HG02852 (cell line): Measurements from ENCODE around the gene PTCD1.

Experiments used
- ATAC-seq: cut with Tn5 transposase; IDR thresholded peaks from one replicate; pipeline ENCODE4 v1.9.1; 2021; ENCODE audit warnings: mild to moderate bottlenecking, moderate library complexity; ENCODE audit not compliant: unreplicated experiment

PTCD1 gene

DNA sequence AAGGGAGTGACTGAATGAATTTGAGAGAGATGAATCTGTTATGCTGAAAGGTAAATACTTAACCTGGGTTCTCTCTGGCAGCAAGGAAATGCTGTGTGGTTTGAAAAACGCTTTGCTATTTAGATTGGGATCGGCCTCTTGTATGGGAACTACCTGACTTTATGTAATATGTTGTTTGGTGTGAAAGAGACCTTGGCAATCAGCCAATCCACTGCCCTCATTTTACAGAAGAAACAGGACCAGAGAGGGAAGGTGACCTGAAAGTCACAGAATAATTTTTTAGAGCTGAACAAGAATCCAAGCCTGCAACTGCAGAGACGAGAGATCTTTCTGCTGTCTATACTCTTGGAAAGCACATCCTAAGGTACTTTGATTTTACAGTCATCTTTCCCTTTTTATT, 28.8 kb downstream of the PTCD1 start:
- no peak for ATAC-seq

DNA sequence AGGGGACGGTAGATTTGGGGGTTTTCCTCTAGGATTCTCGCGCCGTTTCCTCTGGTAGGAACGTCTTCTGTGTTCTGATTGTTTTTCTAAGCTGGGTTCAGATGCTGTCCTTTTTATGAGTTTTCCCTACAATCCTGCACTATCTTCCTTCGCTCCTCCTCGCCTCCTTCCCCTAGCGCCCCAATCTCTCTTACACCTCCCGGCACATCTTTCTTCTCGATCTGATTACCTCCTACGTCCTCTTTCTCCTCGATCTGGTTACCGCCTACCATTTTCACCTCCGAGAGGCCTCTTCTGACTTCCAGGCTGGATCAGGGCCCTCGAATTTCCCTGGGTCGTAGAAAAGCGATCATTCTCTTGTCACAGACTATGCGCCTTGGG, 29.4 kb downstream of the PTCD1 start:
- peak; percentile 2 for ATAC-seq

DNA sequence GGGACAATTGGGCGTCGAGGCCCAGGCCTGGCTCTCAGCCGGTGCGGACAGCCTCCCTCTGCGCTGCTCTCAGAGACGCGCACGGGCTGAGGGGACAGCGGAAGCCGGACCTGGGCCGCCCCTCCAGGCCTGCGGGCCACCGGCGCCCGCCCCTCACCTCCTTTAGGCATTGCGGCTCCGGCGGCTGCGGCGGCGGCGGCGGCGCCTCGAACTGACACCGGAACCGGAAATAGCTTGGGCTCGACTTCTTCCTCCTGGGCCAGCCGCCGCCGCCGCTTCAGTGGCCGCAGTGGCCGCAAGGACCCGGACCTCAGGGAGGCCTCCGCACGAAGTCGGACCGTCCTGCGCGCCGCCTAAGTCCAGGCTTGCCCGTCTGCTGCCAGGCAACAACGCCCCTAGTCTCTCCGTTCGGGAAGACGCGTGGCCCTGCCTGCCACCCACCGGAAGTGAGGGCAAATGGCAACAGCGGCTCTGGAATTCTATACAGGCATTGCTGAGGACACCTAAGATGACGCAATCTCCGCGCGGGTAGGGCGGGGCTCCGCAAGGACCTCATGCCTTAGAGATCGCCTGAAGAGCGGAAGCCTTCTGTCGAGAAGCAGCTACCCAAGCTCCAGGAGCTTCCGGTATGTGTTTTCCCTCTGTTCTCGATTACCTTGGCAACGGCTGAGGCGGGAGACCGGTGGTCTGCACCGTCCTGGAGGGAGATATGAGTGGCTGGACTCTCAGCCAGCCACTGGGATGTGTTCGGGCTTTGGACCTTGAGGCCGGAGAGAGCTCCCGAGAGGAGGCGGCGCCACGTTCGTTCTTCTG, 30.0 kb downstream of the PTCD1 start, which contains the start of the genes BUD31 and PDAP1:
BUD31 (plus strand) TSS at position 591 of the 813 bp plus-strand sequence. CDS start 2,124 bp downstream, outside the sequence.
PDAP1 (minus strand) TSS at position 219 of the 813 bp plus-strand sequence; CDS start at position 170, 49 bp downstream.
- peak; percentile 75 for ATAC-seq

DNA sequence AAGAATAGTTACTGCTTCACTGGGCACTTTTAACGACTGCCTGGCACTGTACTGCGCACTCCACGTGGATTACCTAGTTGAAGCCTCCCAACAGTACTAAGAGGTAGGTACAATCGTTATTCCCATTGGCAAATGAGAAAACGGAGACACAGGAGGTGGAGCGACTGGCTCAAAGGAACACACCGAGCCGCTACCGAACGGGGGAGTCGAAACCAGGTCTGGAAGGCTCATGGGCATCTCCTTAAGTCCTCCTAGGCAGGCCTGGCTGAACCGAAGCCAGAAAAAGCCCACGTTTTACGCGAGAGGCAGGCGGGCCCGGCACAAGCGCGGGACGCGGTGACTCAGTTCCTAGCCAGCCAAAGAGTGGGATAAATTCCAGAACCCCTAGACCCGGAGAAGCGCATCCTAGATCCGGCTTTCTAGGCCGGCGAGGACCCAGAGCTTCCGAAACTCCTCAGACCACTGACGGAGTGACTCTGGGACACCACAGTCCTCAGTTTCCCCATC, 30.7 kb downstream of the PTCD1 start:
- ATAC-seq, result no peak

DNA sequence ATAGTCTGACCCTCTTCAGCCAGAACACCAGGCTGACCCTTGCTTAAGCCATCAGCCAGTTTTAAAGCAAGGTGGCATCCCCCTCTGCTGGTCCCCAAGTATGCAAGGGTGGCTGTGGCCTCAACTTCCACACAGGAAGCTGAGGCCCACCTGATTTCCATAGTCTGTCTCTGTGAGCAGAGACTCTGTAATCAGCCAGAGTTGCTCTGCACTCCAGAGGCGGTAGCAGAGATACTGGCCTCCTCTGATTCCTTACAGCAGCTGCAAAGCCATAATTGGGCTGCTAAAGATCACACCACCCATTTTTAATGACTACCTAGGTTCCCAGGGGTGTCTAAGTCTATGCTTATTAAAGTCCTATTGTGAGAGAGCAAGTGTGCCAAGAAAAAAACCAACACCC, 32.0 kb downstream of the PTCD1 start:
- no peak for ATAC-seq

DNA sequence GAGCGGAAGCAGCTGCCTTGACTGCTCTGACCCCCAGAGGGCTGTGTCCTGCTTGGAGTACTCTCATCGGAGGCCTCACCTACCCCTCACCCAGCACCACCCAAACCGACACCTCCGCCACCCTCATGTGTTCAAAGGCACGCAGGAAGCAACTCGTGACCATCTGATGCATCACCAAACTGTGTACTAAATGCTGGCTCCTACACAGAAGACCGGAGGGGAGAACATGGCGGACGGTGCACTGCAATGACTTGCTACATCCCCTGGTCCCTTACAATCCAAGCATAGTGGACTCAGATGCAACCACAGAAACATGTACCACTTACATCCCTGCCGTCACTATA, 33.6 kb downstream of the PTCD1 start:
- no peak for ATAC-seq

DNA sequence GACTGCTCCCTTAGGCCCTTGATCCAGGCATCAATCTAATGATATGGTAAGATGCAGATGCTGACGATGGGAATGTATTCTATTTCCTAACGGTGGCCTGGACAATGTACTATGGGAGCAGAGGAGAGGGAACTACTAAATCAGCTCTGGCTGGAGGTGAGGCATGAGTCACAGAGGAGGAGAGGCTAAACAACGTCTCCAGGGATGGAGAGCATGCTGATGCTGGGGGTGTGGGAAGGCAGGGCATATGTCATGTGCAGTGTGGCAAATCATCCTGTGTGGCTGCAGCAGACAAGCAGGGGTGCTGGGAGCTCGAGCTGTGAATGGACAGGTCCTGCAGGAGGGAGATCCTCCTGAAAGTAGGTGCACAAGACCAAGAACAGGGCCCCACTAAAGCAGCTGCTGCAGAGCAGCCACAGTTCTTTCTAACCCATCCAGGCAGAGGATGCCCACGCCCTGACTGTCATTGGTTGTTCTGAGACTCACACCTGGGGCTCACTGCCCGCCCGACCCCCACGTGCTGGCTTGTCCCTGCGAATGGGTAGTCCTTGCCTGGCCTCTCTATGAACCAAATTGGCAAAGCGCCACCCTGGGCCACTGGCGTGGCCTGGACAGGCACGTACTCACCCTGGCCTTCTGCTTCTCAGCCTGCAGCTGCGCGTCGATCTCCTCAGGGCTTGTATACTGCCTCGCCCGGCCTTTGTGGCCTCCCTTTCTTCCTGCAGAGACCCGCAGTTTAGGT, 34.2 kb downstream of the PTCD1 start:
- ATAC-seq, result no peak

DNA sequence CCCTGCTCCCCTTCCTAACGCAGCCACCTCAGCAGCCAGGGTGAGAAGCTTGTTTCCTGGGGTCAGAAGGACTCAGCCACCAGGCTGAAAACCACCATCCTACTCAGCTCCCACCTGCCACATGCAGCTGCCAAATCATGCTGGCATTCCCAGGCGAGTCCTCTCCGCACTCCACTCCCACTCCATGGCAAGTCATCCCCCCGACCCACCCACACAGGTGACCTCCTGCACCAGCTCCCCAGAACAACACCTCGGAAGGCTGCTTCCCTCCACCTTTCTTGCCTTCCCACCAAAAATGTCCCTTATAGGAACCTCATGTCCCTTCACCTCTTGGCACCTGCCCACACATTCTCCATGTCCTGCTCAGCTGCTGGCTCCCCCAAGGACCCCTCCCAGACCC, 34.8 kb downstream of the PTCD1 start:
- no peak for ATAC-seq

DNA sequence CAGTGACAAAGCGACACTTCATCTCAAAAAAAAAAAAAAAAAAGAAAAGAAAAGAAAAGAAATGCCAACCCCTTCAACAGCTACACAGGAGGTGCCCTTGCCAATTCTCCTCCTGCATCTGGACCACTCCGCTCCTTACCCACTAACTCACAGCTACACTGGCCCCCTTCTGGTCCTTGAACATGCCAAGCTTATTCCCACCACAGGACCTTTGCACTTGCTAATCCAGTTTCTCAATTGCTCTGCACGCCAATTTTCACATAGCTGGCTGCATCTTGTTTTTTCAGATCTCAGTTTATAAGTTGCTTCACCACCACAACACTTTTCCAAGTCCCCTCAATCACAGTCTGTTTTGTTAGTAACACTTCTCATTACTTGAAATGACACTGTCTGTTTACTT, 35.7 kb downstream of the PTCD1 start:
- ATAC-seq, result no peak

DNA sequence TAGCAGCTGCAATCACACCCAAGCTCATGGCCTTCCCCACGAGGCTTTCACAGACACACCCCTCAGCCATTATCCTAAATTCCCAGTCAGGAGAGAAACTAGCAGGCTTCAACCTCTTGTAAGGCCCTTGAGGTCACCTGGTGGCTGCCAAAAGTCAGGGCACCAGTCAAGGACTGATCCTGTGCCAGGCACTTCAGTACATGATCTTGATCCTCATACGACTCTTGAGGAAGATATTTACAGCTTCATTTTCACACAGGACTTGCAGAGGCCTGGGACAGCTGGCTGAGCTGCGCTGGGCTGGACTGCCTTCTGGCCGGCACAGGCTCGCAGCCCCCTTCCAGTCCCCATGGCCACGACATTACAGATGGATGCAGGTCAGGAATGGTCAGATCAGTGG, 39.0 kb downstream of the PTCD1 start:
- ATAC-seq, result no peak

DNA sequence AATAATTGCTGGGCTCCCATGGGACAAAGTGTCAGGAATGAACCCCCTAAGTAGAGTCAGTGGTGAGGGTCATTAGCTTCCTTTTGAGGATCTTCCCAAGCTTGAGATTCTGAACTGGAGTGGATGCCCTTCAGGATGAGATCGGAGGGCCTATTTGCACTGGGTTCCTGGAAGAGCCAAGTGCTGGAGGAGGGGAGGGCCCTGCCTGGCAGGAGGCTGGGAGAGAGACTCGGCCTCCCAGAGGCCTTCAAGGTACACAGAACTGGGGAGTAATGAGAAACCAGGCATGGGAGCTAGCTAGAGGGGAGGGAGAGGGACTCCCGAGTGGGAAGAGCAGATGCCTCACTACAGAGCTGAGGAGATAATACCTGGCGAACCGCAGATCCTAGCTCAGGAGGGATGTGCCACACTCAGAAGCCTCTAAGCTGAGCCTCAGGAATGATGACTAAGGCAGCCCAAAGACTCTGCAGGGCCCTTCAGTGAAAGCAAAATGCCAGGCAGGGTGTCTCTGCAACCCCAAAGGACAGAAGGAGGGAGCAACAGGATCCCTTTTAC, 39.6 kb downstream of the PTCD1 start:
- ATAC-seq, result no peak

DNA sequence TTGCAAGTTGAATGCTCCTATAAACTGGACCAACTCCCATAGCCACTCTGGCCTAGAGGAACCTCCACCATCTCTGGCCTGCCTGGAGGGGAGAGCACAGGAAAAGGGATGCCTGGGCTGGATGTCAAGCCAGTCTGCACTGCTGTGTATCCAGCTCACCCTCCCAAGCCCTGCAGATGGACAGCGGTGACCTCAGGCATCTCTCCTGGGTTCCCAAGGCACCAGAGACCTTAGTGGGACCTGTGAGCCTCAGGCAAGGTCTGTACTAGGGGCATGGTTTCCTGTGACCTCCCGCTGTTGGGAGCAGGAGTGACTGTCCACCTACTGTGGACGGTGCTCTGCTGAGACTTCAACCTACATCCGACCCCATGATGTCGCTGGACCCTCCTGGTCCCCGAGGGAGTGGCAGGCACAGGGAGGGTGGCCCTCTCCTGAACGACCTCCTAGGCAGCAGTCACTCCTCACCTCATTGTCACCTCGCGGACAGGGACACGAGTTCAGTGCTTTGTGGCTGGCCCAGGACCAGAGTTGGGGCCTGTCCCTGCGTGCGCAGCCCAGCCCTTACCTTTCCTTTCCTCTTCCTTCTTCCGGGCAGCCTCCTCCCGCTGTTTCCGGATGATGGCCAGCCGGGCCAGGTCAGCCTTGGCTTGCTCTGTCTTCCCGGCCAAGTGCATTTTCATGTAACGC, 41.2 kb downstream of the PTCD1 start:
- ATAC-seq, result no peak

DNA sequence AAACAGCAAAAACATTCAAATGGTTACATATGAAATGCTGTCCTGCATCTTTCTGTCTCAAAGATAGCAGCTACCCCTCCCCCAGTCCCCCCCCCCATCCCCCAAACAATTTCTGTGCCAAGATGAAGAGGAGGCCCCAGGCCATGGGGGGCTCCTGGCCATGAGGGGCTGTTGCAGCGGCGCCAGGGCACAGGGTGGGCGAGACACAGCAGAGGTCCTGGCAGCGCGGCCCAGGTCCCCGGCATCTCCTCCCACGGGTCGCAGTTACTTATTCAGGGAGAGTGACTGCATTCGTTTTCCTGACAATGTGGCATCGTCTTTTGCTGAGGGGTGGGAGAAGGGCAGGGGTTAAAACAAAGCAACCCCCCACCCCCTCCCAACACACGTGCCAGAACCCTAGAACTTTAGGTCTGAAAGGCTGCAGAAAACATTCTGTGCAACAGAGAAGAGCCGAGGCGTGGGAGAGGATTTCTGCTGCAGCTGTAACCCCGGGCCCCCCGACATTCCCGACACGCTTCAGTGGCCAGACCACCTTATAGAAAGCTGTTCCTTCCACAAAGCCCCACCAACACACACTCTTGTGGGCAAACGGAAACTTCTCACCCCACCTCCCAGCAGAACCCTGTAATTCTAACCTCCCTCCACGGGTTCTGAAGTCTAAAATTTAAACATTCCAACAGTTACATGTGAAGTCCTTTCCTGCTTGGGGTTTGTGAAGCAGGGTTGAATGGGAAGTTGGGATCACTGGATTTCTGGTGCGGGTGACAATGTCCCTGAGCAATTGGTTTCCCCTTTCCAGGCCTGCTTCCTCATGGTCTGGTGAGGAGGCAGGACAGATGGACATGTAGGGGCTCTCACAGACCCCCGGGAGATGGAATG, 41.9 kb downstream of the PTCD1 start:
- no peak for ATAC-seq

DNA sequence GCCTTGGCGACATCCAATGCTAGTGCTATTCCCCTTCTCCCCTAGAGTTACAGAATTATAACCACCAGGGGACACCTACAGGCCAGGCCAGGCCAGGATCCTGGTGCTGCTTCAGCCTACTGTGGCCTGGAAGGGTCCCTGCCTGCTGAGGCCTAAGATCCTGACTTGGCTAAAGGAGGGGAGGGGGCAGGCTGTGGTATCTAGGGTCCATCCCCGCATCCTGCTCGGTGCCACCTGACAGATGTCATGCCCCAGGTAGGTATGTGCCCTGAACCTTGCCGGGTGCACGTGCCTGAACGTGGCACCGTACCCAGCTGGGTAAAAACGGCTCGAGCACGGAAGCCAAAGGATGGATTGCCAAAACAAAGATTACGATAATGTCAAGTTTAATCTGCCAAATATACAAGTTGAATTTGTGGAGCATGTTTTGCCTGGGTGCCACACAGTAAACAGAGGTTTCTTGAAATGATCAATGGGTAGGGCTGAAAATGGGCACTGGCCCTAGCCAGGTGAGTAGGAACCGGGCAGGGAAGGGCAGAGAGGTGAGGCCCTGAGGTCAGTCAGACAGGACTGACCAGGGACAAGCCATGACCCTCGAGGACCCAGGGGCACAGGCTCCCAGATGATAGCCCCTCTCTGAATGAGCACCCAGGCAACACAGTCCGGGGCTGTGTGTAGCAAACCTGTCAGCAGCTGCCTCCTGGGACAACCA, 42.8 kb downstream of the PTCD1 start:
- no peak for ATAC-seq

DNA sequence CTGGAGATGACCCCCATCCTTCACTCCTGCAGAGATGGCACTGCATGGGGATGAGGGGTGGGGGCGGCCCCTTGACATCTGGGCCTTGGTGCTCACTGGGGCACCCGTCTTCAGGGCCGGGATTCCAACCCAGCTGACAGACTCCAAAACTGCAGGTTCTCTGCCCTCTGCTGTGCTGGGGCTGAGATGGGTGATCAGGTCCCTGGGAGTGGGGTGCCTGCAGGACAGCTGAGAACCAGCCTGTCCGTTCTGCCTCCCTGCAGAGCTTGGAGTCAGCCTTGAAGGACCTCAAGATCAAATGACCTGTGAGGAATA, 44.5 kb downstream of the PTCD1 start:
- ATAC-seq, result no peak

DNA sequence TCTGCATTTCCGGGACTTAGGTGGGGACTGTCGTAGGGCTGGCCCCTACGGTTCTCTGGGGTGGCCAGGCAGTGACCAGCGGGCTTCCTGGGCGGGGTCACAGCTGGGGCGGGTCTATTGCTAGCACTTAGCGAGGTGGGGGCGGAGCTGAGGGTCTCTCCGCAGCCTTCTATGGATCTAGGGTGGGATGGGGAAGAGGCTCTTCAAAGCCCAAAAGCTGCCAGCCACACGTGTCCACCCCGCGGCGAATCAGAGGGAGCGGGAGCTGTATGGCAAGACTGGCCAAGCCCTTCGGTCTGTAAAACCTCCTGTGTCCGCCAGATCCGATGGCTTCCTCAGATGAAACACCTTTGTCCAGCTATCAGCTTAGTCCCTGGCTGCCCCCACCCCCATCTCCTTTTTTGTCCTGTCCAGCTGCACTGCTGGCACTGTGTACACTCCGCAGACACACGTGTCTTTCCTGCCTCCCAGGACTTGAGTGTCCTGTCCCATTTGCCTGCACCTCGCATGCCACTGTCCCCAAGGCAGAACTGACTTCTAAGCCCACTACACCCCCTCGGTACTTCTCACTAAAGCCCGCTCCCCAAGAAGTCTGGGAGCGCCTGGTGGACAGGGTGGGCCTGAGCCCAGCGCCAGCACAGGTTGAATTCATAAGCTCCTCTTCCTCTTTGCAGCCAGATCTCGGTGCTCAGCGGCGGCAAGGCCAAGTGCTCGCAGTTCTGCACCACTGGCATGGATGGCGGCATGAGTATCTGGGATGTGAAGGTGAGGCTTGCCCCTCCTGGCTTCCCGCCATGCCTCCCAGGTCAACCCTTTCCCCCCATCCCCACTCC, 45.0 kb downstream of the PTCD1 start:
- no peak for ATAC-seq

DNA sequence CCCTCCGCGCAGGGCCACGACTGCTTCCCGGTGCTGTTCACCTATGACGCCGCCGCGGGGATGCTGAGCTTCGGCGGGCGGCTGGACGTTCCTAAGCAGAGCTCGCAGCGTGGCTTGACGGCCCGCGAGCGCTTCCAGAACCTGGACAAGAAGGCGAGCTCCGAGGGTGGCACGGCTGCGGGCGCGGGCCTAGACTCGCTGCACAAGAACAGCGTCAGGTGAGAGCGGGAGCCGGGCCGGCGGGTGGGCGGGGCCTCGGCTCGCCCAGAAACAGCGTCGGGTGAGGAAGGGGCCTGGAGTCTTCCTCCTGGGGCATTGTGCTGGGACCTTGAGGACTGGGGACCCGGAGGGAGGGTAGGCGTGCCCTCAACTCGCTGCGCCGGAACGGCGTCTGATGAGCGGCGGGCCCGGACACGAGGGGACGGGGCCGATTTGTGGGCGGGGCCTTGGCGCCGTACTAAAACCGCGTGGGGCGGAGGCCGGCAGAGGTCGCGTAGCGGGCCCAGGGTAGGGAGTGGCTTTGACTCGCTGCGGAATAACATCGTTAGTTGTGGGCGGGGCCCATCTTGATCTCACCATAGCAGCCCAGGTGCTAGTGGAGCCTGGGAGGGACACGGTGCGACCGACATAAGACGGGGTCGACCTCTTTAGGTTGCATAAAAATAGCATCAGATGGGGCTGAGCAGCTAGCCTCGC, 45.8 kb downstream of the PTCD1 start:
- peak; percentile 45 for ATAC-seq

DNA sequence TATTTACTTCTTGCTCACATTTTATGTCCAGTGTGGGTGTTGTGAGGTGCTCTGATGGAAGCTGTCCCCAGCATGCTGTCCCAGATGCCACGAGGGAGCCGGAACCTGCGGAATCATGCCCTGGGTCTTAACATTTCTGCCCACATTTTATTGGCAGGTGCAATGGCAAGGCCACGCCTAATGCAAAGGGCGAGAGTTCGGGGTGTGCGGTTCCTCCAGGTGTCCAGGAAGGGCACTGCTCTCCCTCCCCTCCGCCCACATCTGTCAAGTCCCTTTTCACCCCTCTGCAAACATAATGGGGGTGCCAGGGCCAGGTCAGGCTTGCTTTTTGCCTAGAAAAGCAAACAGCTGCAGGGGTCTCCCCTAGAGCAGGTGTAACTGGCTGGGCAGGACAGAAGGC, 46.6 kb downstream of the PTCD1 start:
- no peak for ATAC-seq
